GM12801 (cell line): ENCODE results near the gene CGB2.
"Not testable (repeated sequence)": the region's sequence is repeated elsewhere in the genome, so short reads cannot be mapped to it uniquely, and the experiment has no call there.

Source experiments
- TF ChIP-seq, protein P1 (sequence below): IDR thresholded peaks from one replicate; pipeline ENCODE4 v1.5.1; 2011; ENCODE audit warnings: control low read depth; ENCODE audit not compliant: insufficient read length; ENCODE audit errors: extremely low read depth

Gene CGB2

DNA sequence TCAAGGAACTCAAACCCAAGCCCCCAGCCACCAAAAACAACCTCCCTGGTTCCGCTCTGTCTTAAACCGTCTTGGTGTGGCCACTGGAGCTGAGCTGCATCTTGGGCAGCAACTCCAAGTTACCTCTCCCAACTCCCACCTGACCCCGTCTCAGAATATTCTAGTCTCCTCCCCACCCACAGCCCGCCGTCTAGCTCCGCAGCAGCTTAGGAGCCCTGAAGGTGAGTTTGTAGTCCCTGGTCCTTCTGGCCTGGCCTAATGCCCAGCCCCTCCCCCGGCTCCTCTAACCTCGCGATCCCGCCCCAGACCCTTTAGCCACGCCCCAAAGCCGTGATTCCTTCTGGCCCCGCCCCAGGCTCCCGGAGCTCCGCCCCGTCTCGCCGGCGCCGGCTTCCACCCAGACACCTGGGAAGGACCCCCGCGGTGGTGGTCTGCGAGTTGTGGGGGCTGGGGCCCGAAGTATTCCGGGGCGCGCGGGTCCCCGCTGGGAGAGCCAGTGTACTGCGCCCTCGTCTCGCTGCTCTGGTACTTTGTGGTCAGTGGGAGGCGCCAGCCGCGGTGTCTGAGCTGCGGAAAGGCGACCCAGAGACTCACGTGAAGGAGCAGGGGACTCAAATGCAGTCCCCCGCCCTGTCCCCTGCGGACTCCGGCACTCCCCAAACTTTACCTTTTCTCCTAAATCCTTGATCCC is 12.3 kb upstream of the CGB2 start:
- TF ChIP-seq, protein P1, sequence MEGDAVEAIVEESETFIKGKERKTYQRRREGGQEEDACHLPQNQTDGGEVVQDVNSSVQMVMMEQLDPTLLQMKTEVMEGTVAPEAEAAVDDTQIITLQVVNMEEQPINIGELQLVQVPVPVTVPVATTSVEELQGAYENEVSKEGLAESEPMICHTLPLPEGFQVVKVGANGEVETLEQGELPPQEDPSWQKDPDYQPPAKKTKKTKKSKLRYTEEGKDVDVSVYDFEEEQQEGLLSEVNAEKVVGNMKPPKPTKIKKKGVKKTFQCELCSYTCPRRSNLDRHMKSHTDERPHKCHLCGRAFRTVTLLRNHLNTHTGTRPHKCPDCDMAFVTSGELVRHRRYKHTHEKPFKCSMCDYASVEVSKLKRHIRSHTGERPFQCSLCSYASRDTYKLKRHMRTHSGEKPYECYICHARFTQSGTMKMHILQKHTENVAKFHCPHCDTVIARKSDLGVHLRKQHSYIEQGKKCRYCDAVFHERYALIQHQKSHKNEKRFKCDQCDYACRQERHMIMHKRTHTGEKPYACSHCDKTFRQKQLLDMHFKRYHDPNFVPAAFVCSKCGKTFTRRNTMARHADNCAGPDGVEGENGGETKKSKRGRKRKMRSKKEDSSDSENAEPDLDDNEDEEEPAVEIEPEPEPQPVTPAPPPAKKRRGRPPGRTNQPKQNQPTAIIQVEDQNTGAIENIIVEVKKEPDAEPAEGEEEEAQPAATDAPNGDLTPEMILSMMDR = no peak

DNA sequence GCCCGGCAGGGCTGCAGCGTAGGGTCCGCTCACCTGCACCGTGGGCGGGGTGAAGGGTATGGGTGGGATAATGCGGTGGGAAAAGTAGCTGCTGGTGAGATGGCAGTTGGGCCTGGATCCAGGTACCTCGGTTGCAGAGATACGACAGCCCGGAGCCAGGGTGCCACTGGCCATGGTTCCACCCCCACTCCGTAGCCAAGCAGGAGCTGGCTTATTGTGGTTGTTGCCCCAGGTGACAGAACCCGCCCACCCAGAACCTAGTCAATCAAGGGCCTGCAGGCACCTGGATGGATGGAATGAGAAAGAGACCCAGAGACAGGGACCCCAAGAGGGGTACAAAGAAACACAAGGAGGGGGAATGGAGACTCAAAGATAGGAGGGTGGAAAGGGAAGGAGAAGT is 11.3 kb upstream of the CGB2 start:
- TF ChIP-seq, protein P1 = no peak

DNA sequence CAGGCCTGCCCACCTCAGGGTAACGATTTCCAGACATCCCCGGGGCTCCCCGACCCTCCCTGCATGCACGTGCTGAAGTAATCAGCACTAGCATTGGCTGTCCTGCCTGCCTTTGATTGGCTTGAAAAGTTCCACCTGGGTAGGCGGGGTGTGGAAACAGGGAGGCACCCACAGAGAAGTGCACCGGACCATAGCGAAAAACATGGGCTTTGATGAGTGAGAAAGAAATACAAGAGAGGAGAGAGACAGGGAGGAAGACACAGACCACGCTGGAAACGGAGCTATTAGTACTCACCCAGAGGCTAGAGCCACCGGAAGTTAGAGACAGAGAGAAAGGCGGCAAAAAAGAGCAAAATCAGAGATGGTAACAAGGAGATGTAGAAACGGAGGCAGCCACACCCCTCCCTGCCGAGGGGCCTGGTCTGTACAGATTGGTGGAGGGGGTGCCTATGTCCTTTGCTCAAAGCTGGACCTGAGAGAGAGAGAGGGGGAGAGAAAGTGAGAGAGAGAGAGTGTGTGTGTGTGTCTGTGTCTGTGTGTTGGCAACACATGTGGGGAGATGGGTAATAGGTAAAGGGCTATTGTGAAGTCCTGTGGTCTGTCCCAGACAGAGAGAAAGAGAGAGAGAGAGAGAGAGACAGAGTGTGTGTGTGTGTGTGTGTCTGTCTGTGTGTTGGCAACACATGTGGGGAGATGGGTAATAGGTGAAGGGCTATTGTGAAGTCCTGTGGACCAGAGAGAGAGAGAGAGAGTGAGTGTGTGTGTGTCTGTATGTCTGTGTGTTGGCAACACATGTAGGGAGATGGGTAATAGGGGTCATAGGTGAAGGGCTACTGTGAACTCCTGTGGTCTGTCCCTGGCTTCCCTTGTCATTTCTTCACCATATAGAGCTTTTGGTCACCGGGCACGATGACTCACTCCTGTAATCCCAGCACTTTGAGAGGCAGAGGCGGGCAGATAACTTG is 10.5 kb upstream of the CGB2 start:
- TF ChIP-seq, protein P1 = no peak

DNA sequence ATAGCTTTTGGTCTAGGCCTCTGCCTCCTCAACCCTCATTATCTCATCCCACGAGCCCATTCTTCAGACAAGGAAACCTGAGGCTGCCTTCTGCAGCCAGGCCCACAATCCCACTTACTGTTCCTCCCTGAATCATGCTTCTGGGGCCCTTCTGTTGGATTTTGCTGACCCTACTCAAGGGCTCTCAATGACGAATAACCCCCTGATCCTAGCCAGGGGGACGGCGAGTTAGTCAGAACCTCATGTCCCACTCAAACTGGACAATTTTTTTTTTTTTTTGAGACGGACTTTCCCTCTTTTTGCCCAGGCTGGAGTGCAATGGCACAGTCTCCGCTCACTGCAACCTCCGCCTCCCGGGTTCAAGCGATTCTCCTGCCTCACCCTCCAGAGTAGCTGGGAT is 9.6 kb upstream of the CGB2 start:
- TF ChIP-seq, protein P1 = no peak

DNA sequence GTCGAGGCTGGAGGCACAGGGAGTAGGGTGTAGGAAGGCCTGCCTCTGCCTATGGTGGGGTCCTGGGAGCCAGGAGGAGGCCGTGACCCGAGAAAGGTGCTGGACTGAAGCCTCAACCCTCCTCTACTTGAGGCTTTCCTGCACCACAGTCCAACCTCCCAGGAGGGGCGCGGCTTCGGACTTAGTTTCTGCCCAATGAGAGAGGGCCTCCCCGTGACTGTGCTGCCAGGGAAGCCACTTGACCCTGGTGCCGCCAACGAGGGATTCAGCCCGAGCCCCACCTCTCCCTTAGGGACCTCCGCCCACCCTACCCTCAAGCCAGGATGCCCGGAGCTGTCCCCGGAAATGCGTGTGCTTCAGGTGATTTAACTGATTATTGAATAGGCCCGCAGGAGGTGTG is 7.5 kb upstream of the CGB2 start, which contains the start of gene CGB3:
Gene CGB3, minus strand, starts transcription at position 101 of the 400 bp plus-strand sequence. CDS start 362 bp downstream, outside the sequence.
- TF ChIP-seq, protein P1 = not testable (repeated sequence)

DNA sequence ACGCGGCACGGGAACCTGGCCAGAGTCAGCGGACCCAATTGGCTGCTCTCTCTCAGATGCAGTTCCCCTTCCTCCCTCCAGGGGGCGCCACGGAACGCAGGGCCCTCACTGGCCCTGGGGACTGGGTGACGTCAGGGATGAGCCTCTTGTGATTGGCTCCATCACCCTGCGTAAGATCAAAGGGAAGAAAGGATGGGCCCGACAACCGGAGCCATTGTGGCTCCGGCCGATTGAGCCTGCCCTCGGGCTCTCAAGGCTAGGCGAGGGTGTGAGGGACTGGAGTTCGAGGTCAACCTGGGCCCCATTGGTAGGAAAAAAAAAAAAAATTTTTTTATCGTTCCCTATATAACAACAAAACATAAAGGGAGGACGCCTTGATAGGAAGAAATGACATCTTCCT is 5.1 kb downstream of the CGB2 start, which contains the start of gene CGB1:
Gene CGB1, minus strand, starts transcription at position 81 of the 400 bp plus-strand sequence. CDS start 184 bp downstream, outside the sequence.
- TF ChIP-seq, protein P1 = not testable (repeated sequence)

DNA sequence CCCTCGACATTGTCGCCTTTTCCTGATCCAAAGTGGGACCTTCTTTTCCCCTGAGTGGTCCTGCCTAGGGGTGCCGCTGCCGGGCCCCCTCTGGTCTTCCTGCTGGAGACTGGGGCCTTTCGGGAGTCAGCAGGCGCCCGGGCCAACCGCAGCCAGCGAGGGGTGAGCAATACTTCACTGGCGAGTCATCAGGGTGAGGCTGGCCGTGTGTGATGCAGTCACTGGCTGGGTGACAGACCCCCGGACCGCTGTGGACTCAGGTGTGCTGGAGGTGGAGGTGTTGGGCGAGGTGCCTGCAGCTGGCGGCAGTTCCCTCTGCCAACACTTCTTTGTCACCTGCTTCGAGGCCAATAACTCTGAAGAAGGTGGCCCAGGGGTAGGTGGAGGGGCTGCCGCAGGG is 10.5 kb downstream of the CGB2 start:
- TF ChIP-seq, protein P1 = no peak
